MCF 10A (cell line): ENCODE data around the gene CALY. TPM values are rescaled to one million over a fixed set of nuclear protein-coding genes. Genes with fewer than 3 reads are reported as not detected.
A peak's percentile ranks its signal among the peaks of the same experiment; 100 is the strongest.

Experiments
- BruUV-seq: library from RNA; stranded (reverse); fragments of 400-500 nt; replicated peaks from 2 replicates; lab custom pipeline; 2021; lab: Mats Ljungman, UMichigan
- CTCF ChIA-PET: fragments of 300-600 bp; sonication (Branson Sonifier 250); formaldehyde crosslinking; extraction: SDS; loops from one replicate; lab custom pipeline; 2021; ENCODE audit warnings: antibody characterized with exemption, inconsistent platforms; lab: Yijun Ruan, JAX
- POLR2A ChIA-PET: fragments of 300-600, 350-650 bp; sonication (Branson Sonifier 250); formaldehyde crosslinking; extraction: SDS; loops from one replicate; lab custom pipeline; 2020; ENCODE audit warnings: antibody characterized with exemption, inconsistent platforms; lab: Yijun Ruan, JAX
- DNase-seq: peaks from one replicate; pipeline ENCODE4 v3.0.0-alpha.2; 2018; ENCODE audit not compliant: unreplicated experiment
- H3K27ac Mint-ChIP-seq: one replicate; pipeline ENCODE4 v1.8.0; 2022; ENCODE audit warnings: mild to moderate bottlenecking, low read depth, mixed read lengths; ENCODE audit not compliant: unreplicated experiment
- H3K27me3 Mint-ChIP-seq: one replicate; pipeline ENCODE4 v1.8.0; 2022; ENCODE audit warnings: mixed read lengths; ENCODE audit not compliant: insufficient read depth, unreplicated experiment
- H3K36me3 Mint-ChIP-seq: one replicate; pipeline ENCODE4 v1.8.0; 2022; ENCODE audit warnings: mild to moderate bottlenecking, moderate library complexity, mixed read lengths; ENCODE audit not compliant: insufficient read depth, unreplicated experiment
- H3K4me1 Mint-ChIP-seq: one replicate; pipeline ENCODE4 v1.8.0; 2022; ENCODE audit warnings: mixed read lengths; ENCODE audit not compliant: insufficient read depth, unreplicated experiment
- H3K4me3 Mint-ChIP-seq: one replicate; pipeline ENCODE4 v1.8.0; 2022; ENCODE audit warnings: mild to moderate bottlenecking, moderate library complexity, mixed read lengths; ENCODE audit not compliant: unreplicated experiment
- H3K9me3 Mint-ChIP-seq: one replicate; pipeline ENCODE4 v1.8.0; 2022; ENCODE audit warnings: mixed read lengths; ENCODE audit not compliant: unreplicated experiment
- CTCF ChIP-seq: fragments of 200-600 bp; IDR thresholded peaks from one replicate; pipeline ENCODE4 v1.8.0; 2022; ENCODE audit warnings: antibody characterized with exemption, mild to moderate bottlenecking; ENCODE audit not compliant: unreplicated experiment
- intact Hi-C: fragments of 100-400 bp; cut with micrococcal nuclease; formaldehyde crosslinking; loops from 2 replicates; pipeline ENCODE4 v1.14.1; 2022
- total RNA-seq: library from RNA; stranded (reverse); gene quantifications from 2 replicates; pipeline ENCODE4 v1.2.3, GENCODE V29; 2022

Gene CALY
- total RNA-seq, 1 experiment from 2014 or later = not detected

GRCh38 chr10:133279326-133280226, 57.1 kb downstream of the CALY start:
- ChIA-PET CTCF (interaction anchor here (0.6 to 2.2 kb wide), 5 partner anchors 19 to 625 kb away, joined by 3 to 15 read pairs (median 4); no protein-coding TSS in a partner anchor), POLR2A (interaction anchor here (1.0 to 4.7 kb wide), 5 partner anchors 17 to 94 kb away, joined by 4 to 45 read pairs (median 4); partner anchors contain the start of gene ECHS1)
- intact Hi-C loops = loop anchor here (2.0 kb wide), 1 partner anchor 21 kb away; no protein-coding TSS in a partner anchor
- BruUV-seq = no TSS peak
- H3K4me1 Mint-ChIP-seq = peaks cover 16% of the 10 kb centered on the region
- H3K36me3 Mint-ChIP-seq = peaks cover 39% of the 10 kb centered on the region
- no peak overlapping the region for H3K4me3 Mint-ChIP-seq
- TF ChIP-seq CTCF = no peak
- no peaks in the 10 kb centered on the region for H3K27me3 Mint-ChIP-seq
- DNase-seq = peak; percentile 18
- no peaks in the 10 kb centered on the region for H3K9me3 Mint-ChIP-seq
- peak overlapping the region; percentile 85 for H3K27ac Mint-ChIP-seq

DNA sequence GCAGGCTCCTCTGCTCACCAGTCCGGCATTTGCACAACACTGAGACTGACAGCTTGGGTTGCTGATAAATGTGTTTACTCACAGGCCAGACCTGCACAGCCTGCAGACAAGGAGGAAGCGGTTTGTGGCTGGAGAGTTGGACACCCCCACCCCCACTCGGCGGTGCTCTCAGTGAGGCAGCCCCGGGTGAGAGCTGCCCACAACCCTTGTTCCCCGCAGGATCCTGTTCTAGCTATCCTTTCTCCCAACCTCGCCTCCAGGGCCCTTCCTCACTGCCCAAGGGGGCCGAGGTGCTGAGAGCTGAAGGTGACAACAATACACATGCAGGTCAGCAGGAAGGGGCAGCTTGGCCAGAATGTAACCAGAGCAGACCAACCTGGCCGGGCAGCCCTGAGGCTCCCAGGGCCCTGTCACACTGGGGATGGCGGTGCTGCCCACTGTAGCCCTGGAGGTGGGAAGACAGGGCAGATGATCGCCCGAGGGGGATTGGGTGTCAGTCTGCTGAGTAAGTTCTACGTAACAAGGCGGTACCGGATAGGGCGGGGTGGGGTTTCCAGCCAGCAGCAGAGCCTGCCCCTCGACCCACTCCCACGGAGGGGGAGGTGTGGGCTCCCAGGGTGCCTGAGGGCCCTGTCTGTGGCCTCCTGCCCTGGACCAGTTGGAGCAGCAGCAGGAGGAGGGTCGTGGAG, 58.0 kb downstream of the CALY start:
- DNase-seq = peak; percentile 90
- intact Hi-C loops = loop anchor here (1.0 to 2.0 kb wide), 2 partner anchors 20 to 29 kb away; no protein-coding TSS in a partner anchor

DNA sequence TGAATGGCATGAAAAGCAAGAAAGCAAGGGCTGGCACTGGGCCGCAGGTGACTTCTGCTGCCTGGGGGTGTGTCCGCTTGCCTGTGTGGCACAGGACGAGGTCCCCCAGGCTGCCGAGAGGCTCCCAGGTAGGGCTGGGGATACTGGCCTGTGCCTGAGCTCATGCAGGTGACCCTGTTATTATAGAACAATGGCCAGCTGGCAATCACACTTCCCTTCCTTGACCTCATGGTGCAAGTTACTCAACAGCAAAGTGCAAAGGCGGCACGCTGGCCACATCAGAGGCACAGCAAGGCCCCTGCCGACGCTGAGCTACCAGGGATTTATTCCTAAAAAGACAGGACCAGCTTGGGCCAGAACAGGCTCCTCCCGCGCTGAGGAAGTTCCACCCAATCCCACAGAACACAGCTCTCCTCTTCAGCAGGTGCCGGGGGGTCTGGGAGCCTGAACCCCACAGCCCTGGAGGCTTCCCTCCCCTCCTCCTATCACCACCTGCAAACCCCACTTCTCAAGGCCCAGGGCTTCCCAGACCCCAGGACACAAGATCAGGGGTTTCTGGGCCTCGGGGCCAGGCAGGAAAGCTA, 58.6 kb downstream of the CALY start:
- Mint-ChIP-seq H3K27ac (peak overlapping the region; percentile 85), H3K4me1 (peaks cover 16% of the 10 kb centered on the region), H3K9me3 (no peaks in the 10 kb centered on the region), H3K27me3 (no peaks in the 10 kb centered on the region), H3K4me3 (peak overlapping the region; percentile 48), H3K36me3 (peaks cover 29% of the 10 kb centered on the region)
- no TSS peak for BruUV-seq
- intact Hi-C loops = loop anchor here (1.0 to 2.0 kb wide), 2 partner anchors 19 to 29 kb away; no protein-coding TSS in a partner anchor
- TF ChIP-seq CTCF = no peak
- CTCF ChIA-PET = interaction anchor here (0.8 to 2.2 kb wide), 9 partner anchors 9 to 374 kb away, joined by 3 to 15 read pairs (median 4); no protein-coding TSS in a partner anchor
- peak; percentile 64 for DNase-seq
- POLR2A ChIA-PET = interaction anchor here (0.7 to 4.7 kb wide), 7 partner anchors 10 to 374 kb away, joined by 4 to 45 read pairs (median 6); partner anchors contain the start of genes TUBGCP2 and ZNF511

More for the DNA sequence above, 58.0 kb downstream of the CALY start:
- no peak for TF ChIP-seq CTCF
- Mint-ChIP-seq H3K27me3 (no peaks in the 10 kb centered on the region), H3K9me3 (no peaks in the 10 kb centered on the region), H3K4me3 (peak overlapping the region; percentile 48), H3K27ac (peak overlapping the region; percentile 85), H3K36me3 (peaks cover 33% of the 10 kb centered on the region), H3K4me1 (peaks cover 16% of the 10 kb centered on the region)
- ChIA-PET POLR2A (interaction anchor here (0.7 to 4.7 kb wide), 8 partner anchors 11 to 375 kb away, joined by 4 to 45 read pairs (median 6); partner anchors contain the start of genes ECHS1, TUBGCP2 and ZNF511), CTCF (interaction anchor here (0.6 to 2.2 kb wide), 12 partner anchors 8 to 375 kb away, joined by 3 to 15 read pairs (median 4); no protein-coding TSS in a partner anchor)
- TSS peak; percentile 26 for BruUV-seq
